ENCODE data around the gene HELZ. TPM values are rescaled to one million over a fixed set of nuclear protein-coding genes. Genes with fewer than 3 reads are reported as not detected.
"Not testable (repeated sequence)": the region's sequence is repeated elsewhere in the genome, so short reads cannot be mapped to it uniquely, and the experiment has no call there.

The HELZ gene
- total and polyA plus RNA-seq, 4 donors: 5.5 to 175 (median 27.8) TPM

DNA sequence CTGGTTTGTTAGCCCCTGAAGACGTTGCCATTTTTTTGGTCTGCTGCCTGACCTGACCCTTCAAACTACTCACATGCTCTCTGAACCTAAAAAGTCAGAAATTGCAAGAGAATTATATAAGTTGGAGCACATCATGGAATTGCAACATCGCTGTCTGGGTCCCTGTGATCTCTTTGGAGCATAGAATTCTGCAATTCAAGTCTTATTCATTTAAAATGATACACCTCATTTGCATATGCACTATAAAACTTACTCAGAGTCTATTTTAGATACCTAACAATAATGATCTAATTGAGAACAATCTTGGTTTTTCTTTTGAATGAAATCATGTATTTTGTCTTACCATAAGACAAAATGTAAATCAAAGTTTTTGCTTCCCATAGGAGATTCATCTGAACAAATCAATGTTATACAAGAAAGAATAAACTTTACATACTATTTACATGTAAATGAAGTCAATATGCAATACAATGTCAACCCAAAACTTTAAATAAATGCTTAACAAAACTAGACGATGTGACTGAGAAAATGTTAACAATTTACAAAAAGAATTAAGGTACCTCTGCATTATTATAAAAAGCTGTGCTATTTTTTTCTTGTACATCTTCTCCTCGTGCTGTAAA lies 99.7 kb downstream of the HELZ start:
- DNase-seq: no peak
- Histone ChIP-seq H3K9me3 (ENCODE audit: control insufficient read depth in 4 of 4, insufficient read depth in 3 of 4, low read length in 3 of 4) (no peaks in the 10 kb centered on the region), H3K36me3 (ENCODE audit: control insufficient read depth in 4 of 4, insufficient read depth in 4 of 4, low read length in 4 of 4) (peaks cover 18 to 43% (median 27%) of the 10 kb centered on the region in 4 donors), H3K27me3 (ENCODE audit: control insufficient read depth in 3 of 3, insufficient read depth in 3 of 3, low read length in 2 of 3) (no peaks in the 10 kb centered on the region), H3K4me1 (ENCODE audit: control insufficient read depth in 5 of 5, insufficient read depth in 5 of 5, low read length in 5 of 5) (no peaks in the 10 kb centered on the region), H3K9ac (ENCODE audit: insufficient read depth in 1 of 2, low read length in 2 of 2) (no peak overlapping the region), H3K27ac (ENCODE audit: low read depth in 1 of 2, low read length in 1 of 2) (no peak overlapping the region), H3K4me3 (no peak overlapping the region)
- no peak for ATAC-seq (ENCODE audit: insufficient read depth, low FRiP score)
- WGBS, 2 donors: 92 to 94% methylated on average over 4 of the region's 4 CpGs
- TF ChIP-seq, protein P1, sequence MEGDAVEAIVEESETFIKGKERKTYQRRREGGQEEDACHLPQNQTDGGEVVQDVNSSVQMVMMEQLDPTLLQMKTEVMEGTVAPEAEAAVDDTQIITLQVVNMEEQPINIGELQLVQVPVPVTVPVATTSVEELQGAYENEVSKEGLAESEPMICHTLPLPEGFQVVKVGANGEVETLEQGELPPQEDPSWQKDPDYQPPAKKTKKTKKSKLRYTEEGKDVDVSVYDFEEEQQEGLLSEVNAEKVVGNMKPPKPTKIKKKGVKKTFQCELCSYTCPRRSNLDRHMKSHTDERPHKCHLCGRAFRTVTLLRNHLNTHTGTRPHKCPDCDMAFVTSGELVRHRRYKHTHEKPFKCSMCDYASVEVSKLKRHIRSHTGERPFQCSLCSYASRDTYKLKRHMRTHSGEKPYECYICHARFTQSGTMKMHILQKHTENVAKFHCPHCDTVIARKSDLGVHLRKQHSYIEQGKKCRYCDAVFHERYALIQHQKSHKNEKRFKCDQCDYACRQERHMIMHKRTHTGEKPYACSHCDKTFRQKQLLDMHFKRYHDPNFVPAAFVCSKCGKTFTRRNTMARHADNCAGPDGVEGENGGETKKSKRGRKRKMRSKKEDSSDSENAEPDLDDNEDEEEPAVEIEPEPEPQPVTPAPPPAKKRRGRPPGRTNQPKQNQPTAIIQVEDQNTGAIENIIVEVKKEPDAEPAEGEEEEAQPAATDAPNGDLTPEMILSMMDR (IDR thresholded peaks at IDR 0.05; ENCODE audit: control extremely low read depth, extremely low read depth): no peak

DNA sequence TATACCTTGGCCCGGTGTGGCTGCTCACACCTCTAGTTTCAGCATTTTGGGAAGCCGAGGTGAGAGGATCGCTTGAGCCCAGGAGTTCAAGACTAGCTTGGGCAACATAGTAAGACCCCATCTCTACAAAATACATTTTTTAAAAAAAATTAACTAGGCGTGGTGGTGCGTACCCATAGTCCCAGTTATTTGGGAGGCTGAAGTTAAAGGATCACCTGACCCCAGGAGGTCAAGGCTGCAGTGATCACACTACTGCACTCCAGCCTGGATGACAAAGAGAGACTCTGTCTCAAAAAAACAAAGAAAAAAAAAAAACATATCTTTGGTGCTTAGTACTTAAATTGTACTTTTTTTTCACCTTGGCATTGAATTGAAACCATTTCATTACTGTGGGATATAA lies 101.7 kb downstream of the HELZ start:
- Histone ChIP-seq H3K27ac (ENCODE audit: low read depth in 1 of 2, low read length in 1 of 2) (no peak overlapping the region), H3K4me3 (no peak overlapping the region), H3K4me1 (ENCODE audit: control insufficient read depth in 5 of 5, insufficient read depth in 5 of 5, low read length in 5 of 5) (peaks cover 0 to 2% (median 0%) of the 10 kb centered on the region in 5 donors), H3K36me3 (ENCODE audit: control insufficient read depth in 4 of 4, insufficient read depth in 4 of 4, low read length in 4 of 4) (peaks cover 16 to 40% (median 25%) of the 10 kb centered on the region in 4 donors), H3K9ac (ENCODE audit: insufficient read depth in 1 of 2, low read length in 2 of 2) (no peak overlapping the region), H3K27me3 (ENCODE audit: control insufficient read depth in 3 of 3, insufficient read depth in 3 of 3, low read length in 2 of 3) (no peaks in the 10 kb centered on the region), H3K9me3 (ENCODE audit: control insufficient read depth in 4 of 4, insufficient read depth in 3 of 4, low read length in 3 of 4) (no peaks in the 10 kb centered on the region)
- WGBS, 2 donors: 96 to 98% methylated on average over 5 of the region's 5 CpGs
- ATAC-seq (ENCODE audit: insufficient read depth, low FRiP score) (no peak), DNase-seq (no peak)
- TF ChIP-seq, protein P1 (IDR thresholded peaks at IDR 0.05; ENCODE audit: control extremely low read depth, extremely low read depth): no peak

DNA sequence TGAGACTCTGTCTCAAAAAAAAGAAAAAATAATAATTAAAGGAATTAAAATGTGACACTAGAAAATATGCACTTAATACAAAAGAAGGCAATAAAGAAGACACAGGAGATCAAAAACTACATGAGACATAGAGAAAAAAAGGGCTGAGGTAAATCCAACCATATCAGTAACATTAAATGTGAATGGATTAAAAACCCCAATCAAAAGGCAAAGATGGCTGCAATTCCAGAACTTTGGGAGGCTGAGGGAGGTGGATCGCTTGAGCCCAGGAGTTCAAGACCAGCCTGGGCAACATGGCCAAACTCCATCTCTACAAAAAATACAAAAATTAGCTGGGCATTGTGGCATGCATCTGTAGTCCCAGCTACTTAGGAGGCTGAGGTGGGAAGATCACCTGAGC lies 103.0 kb downstream of the HELZ start:
- H3K36me3 ChIP-seq (ENCODE audit: control insufficient read depth in 4 of 4, insufficient read depth in 4 of 4, low read length in 4 of 4): peaks cover 11 to 30% (median 22%) of the 10 kb centered on the region in 4 donors

DNA sequence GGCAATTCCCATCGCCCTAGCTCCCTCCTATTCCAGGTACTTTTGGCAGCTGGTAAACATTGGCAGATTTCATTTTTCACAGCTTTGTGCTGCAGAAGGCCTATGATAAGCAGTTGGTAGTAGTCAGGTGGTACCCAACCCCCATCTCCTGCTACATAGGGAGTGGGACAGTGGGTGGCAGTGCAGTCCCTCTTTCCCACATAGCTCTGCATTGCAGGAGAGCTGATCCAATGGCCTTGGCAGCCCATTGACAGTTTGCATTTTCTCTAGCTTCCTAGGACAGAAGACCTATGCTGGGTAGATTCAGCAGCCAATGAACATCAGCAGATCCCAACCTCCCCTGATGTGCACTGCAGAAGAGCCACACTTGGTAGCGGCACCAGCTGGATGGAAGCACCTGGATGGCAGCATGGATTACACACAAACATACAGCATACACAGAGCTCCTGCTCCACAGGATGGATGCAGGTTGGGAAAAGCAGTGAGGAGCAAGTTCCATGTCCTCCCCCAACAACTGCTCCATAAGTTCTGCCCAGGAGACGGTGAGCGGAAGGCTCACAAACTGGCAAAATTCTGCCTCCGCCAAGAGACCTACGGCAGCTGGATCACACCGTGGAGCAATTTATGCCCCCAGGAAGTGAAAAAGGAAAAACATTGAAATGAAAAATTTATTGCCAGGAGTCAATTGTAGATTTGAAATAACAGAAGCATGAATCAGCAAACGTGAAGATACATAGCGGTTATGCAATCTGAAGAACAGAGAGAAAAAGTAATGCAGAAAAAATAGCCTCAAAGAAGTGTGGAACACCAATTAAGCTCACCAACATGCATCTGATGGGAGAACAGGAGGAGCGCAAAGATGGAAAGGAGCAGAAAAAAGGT lies 105.0 kb downstream of the HELZ start:
- peaks cover 0 to 2% (median 0%) of the 10 kb centered on the region in 5 donors for H3K4me1 ChIP-seq (ENCODE audit: control insufficient read depth in 5 of 5, insufficient read depth in 5 of 5, low read length in 5 of 5)
- H3K36me3 ChIP-seq (ENCODE audit: control insufficient read depth in 4 of 4, insufficient read depth in 4 of 4, low read length in 4 of 4): peaks cover 9 to 24% (median 18%) of the 10 kb centered on the region in 4 donors
- 58 to 80% methylated on average over 10 of the region's 10 CpGs for WGBS, 2 donors
- H3K27ac ChIP-seq (ENCODE audit: low read depth in 1 of 2, low read length in 1 of 2): no peak overlapping the region
- TF ChIP-seq, protein P1 (IDR thresholded peaks at IDR 0.05; ENCODE audit: control extremely low read depth, extremely low read depth): no peak
- no peaks in the 10 kb centered on the region for H3K9me3 ChIP-seq (ENCODE audit: control insufficient read depth in 4 of 4, insufficient read depth in 3 of 4, low read length in 3 of 4)
- DNase-seq: peak in 1 of 3 donors; percentile 16
- no peak overlapping the region for H3K4me3 ChIP-seq
- H3K27me3 ChIP-seq (ENCODE audit: control insufficient read depth in 3 of 3, insufficient read depth in 3 of 3, low read length in 2 of 3): no peaks in the 10 kb centered on the region
- no peak for ATAC-seq (ENCODE audit: insufficient read depth, low FRiP score)
- H3K9ac ChIP-seq (ENCODE audit: insufficient read depth in 1 of 2, low read length in 2 of 2): no peak overlapping the region

More for the DNA sequence above, 103.0 kb downstream of the HELZ start:
- not testable (repeated sequence) for H3K4me1 ChIP-seq (ENCODE audit: control insufficient read depth in 5 of 5, insufficient read depth in 5 of 5, low read length in 5 of 5); DNase-seq; H3K9me3 ChIP-seq (ENCODE audit: control insufficient read depth in 4 of 4, insufficient read depth in 3 of 4, low read length in 3 of 4); H3K4me3 ChIP-seq; H3K9ac ChIP-seq (ENCODE audit: insufficient read depth in 1 of 2, low read length in 2 of 2); H3K27me3 ChIP-seq (ENCODE audit: control insufficient read depth in 3 of 3, insufficient read depth in 3 of 3, low read length in 2 of 3); H3K27ac ChIP-seq (ENCODE audit: low read depth in 1 of 2, low read length in 1 of 2); ATAC-seq (ENCODE audit: insufficient read depth, low FRiP score)
- 96 to 100% methylated on average over 1 of the region's 1 CpG for WGBS, 2 donors

Data from lung (tissue), 12 donors.